Hepatocyte (in vitro differentiated cells): ENCODE data around the gene NPC2. TPM values are rescaled to one million over a fixed set of nuclear protein-coding genes. Genes with fewer than 3 reads are reported as not detected.
"Not testable (repeated sequence)": the region's sequence is repeated elsewhere in the genome, so short reads cannot be mapped to it uniquely, and the experiment has no call there.

Source experiments
- DNase-seq: peaks from one replicate; pipeline ENCODE4 v3.0.0-alpha.2; 2016; ENCODE audit warnings: low spot score
- H2AFZ ChIP-seq: fragments of 200-600 bp; sonication (generic); 2 replicates; pipeline ENCODE4 v1.6.0; 2016; ENCODE audit warnings: antibody characterized with exemption, mild to moderate bottlenecking
- H3K27ac ChIP-seq: fragments of 200-600 bp; sonication (generic); 2 replicates; pipeline ENCODE4 v1.5.1; 2016; ENCODE audit warnings: mild to moderate bottlenecking
- H3K27me3 ChIP-seq: fragments of 200-600 bp; sonication (generic); 2 replicates; pipeline ENCODE4 v1.6.1; 2016
- H3K36me3 ChIP-seq: fragments of 200-600 bp; sonication (generic); replicated peaks from 2 replicates; pipeline ENCODE4 v1.5.1; 2016; ENCODE audit warnings: low read depth; ENCODE audit not compliant: insufficient read depth
- H3K4me1 ChIP-seq: fragments of 200-600 bp; sonication (generic); 2 replicates; pipeline ENCODE4 v1.5.1; 2016; ENCODE audit warnings: mild to moderate bottlenecking, moderate library complexity; ENCODE audit not compliant: insufficient read depth
- H3K4me2 ChIP-seq: fragments of 200-600 bp; sonication (generic); 2 replicates; pipeline ENCODE4 v1.6.0; 2016
- H3K4me3 ChIP-seq: fragments of 200-600 bp; sonication (generic); 2 replicates; pipeline ENCODE4 v1.5.1; 2016; ENCODE audit warnings: mild to moderate bottlenecking
- H3K79me2 ChIP-seq: fragments of 200-600 bp; sonication (generic); 2 replicates; pipeline ENCODE4 v1.6.0; 2017; ENCODE audit warnings: mild to moderate bottlenecking
- H3K9me2 ChIP-seq: fragments of 200-600 bp; sonication (generic); replicated peaks from 2 replicates; pipeline ENCODE4 v1.6.0; 2017; ENCODE audit warnings: mild to moderate bottlenecking; ENCODE audit not compliant: insufficient read depth
- H3K9me3 ChIP-seq: fragments of 200-600 bp; sonication (generic); 2 replicates; pipeline ENCODE4 v1.5.1; 2016; ENCODE audit warnings: low read depth, mild to moderate bottlenecking
- H4K20me1 ChIP-seq: fragments of 200-600 bp; sonication (generic); 2 replicates; pipeline ENCODE4 v1.6.0; 2016; ENCODE audit warnings: mild to moderate bottlenecking; ENCODE audit not compliant: insufficient read depth, poor library complexity, severe bottlenecking
- CTCF ChIP-seq: fragments of 200-600 bp; sonication (generic); IDR thresholded peaks from 2 replicates; pipeline ENCODE4 v1.5.1; 2016; ENCODE audit warnings: antibody characterized with exemption, mild to moderate bottlenecking; ENCODE audit not compliant: poor library complexity
- EZH2 ChIP-seq: fragments of 200-600 bp; sonication (generic); IDR thresholded peaks from 2 replicates; pipeline ENCODE4 v1.6.1; 2016; ENCODE audit warnings: antibody characterized with exemption, mild to moderate bottlenecking, borderline replicate concordance
- EZH2phosphoT487 ChIP-seq: fragments of 200-600 bp; sonication (generic); IDR thresholded peaks from one replicate; pipeline ENCODE4 v1.6.1; 2018; ENCODE audit warnings: antibody characterized with exemption, mild to moderate bottlenecking, low read depth, moderate library complexity; ENCODE audit not compliant: unreplicated experiment, severe bottlenecking
- WGBS: methylation state at CpG from one replicate; pipeline ENCODE4 v1.1.6; 2016; ENCODE audit warnings: low lambda C conversion rate; ENCODE audit errors: missing lambda C conversion rate; 5-methylcytosine and 5-hydroxymethylcytosine counted together
- polyA plus RNA-seq: library from polyadenylated mRNA; unstranded; fragments of >200 nt; fragmentation: Nextera tagmentation; extraction: Ambion mirVana; gene quantifications from 2 replicates; pipeline ENCODE4 v1.2.1, GENCODE V29; 2016
- total RNA-seq: library from RNA; depleted of rRNA; stranded (reverse); fragments of >200 nt; gene quantifications from 2 replicates; pipeline ENCODE4 v1.2.3, GENCODE V29; 2014

Gene NPC2
- total and polyA plus RNA-seq, 2 experiments from 2014 or later = 602 to 1,339 TPM

- no peak for TF ChIP-seq EZH2
- no peak for TF ChIP-seq CTCF
- TF ChIP-seq EZH2phosphoT487 = no peak
- Histone ChIP-seq H3K27ac (no peak overlapping the region), H3K4me3 (no peak overlapping the region), H3K4me1 (no peaks in the 10 kb centered on the region), H3K9me3 (no peaks in the 10 kb centered on the region), H3K79me2 (no peaks in the 10 kb centered on the region), H3K36me3 (no peaks in the 10 kb centered on the region), H3K4me2 (no peak overlapping the region), H3K27me3 (no peaks in the 10 kb centered on the region), H3K9me2 (no peaks in the 10 kb centered on the region), H4K20me1 (no peaks in the 10 kb centered on the region), H2AFZ (no peak overlapping the region)
- DNase-seq = no peak
- WGBS = 83% methylated on average over 4 of the region's 4 CpGs
Measured at GRCh38 chr14:74539503-74539902, 46.4 kb upstream of the NPC2 start.

DNA sequence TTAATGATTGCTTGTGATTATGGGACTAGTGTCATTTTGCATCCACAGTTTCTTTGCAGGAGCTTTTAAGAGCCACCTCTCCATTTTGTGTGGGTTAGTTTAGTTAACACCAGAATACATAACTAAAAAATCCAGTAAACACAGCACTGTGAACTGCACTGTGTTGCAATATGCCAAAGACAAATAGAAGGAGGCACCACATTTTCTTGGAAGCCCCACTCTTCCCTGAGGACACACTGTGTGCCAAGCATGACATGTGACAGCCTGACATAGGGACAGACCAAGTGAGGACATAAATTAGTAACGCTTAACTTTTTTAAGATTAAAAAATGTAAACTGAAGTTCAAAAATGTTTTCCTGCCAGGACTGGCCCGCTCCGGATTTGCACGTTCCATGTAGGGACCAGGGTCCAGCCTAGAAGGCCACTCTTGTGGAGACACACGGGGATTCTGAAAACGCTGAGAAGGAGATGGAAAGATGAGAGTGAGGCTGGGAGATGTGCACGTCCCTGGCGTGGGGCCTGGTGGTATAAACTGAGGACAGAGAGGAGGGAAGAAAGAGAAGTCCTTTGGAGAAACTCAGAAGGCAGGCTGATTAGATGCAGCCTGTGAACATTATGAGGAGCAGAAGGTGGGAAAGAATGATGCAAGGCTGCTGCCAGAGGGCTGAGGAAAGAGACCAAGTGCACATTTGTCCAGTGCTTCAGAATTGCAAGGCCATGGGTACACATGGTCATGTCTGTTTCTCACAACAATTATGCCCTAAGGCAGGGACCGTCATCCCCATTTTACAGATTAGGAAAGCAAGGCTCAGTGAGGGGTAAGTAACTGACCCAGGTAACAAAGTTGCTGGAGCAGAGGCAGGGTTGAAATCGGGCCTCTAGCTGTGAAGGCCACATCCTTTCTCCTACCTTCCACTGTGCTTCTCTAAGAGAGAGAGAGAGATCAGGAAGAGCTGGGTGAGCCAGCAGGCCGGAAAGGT, 45.6 kb upstream of the NPC2 start:
- H3K9me3 ChIP-seq = no peaks in the 10 kb centered on the region
- H3K4me3 ChIP-seq = no peak overlapping the region
- no peak overlapping the region for H2AFZ ChIP-seq
- TF ChIP-seq EZH2 (no peak), EZH2phosphoT487 (no peak), CTCF (no peak)
- H3K27ac ChIP-seq = no peak overlapping the region
- no peaks in the 10 kb centered on the region for H3K79me2 ChIP-seq
- no peaks in the 10 kb centered on the region for H3K27me3 ChIP-seq
- WGBS = 89% methylated on average over 11 of the region's 11 CpGs
- no peak for DNase-seq
- no peak overlapping the region for H3K4me2 ChIP-seq
- no peaks in the 10 kb centered on the region for H3K36me3 ChIP-seq
- H3K9me2 ChIP-seq = no peaks in the 10 kb centered on the region
- no peaks in the 10 kb centered on the region for H3K4me1 ChIP-seq
- no peaks in the 10 kb centered on the region for H4K20me1 ChIP-seq

- not testable (repeated sequence) for H3K4me3 ChIP-seq, H2AFZ ChIP-seq, H3K27ac ChIP-seq, H3K4me2 ChIP-seq, H3K4me1 ChIP-seq, H3K9me2 ChIP-seq, DNase-seq, H3K27me3 ChIP-seq, H4K20me1 ChIP-seq, H3K9me3 ChIP-seq, H3K79me2 ChIP-seq, H3K36me3 ChIP-seq
- WGBS = 73% methylated on average over 3 of the region's 3 CpGs
Measured at GRCh38 chr14:74536336-74536735, 43.2 kb upstream of the NPC2 start.

DNA sequence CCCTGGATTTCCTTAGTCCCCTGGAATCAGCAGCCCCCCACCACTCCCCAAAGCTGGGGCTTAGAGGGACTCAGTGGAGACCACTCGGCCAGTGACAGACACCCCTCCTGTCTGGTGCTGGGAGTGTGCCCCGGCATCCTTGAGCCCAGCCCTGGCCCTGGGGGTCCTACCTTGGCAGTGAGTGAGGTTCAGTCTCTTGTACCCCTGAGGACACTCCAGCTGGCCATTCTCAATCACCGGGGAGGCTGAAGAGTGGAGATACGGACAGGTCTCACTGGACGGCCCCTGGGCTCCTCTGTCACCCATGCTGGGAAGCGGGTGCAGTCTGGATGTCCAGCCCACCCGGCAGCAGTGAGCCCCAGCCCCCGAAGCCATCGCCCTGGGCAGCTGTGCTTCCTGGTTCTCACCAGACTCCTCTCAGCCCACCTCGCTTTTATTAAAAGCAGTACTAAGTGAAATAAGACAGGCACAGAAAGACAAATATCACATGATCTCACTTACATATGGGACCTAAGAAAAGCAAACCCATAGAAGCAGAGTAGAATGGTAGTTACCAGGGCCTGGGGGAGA, 42.7 kb upstream of the NPC2 start:
- Histone ChIP-seq H4K20me1 (no peaks in the 10 kb centered on the region), H3K27ac (no peak overlapping the region), H3K36me3 (no peaks in the 10 kb centered on the region), H3K9me3 (no peaks in the 10 kb centered on the region), H3K9me2 (no peaks in the 10 kb centered on the region), H3K4me2 (no peak overlapping the region), H3K4me3 (no peak overlapping the region), H2AFZ (no peak overlapping the region), H3K4me1 (no peaks in the 10 kb centered on the region), H3K79me2 (no peaks in the 10 kb centered on the region), H3K27me3 (no peaks in the 10 kb centered on the region)
- TF ChIP-seq EZH2phosphoT487 (no peak), EZH2 (no peak), CTCF (no peak)
- DNase-seq = no peak
- WGBS = 74% methylated on average over 10 of the region's 10 CpGs
